HepG2 (cell line): Measurements from ENCODE around the gene MTX3. TPM values are rescaled to one million over a fixed set of nuclear protein-coding genes. Genes with fewer than 3 reads are reported as not detected.

ENCODE experiments used
- ATAC-seq: fragments of 200-7000 bp; cut with Tn5 transposase; 3 replicates; pipeline ENCODE4 v1.9.1; 2020; ENCODE audit warnings: mild to moderate bottlenecking, moderate library complexity
- BruUV-seq: library from RNA; stranded (reverse); fragments of 400-500 nt; replicated peaks from 2 replicates; lab custom pipeline; 2021; lab: Mats Ljungman, UMichigan
- CTCF ChIA-PET: fragments of 300-600 bp; formaldehyde crosslinking; extraction: SDS; loops from one replicate; lab custom pipeline; 2021; ENCODE audit warnings: low total read pairs, inconsistent platforms, low intra/inter-chr PET ratio; lab: Yijun Ruan, JAX
- POLR2A ChIA-PET: fragments of 350-600 bp; sonication (Branson Sonifier 250); formaldehyde crosslinking; loops from one replicate; lab custom pipeline; 2020; ENCODE audit warnings: antibody characterized with exemption, inconsistent platforms; lab: Yijun Ruan, JAX
- DNase-seq: peaks from one replicate; pipeline ENCODE4 v3.0.0-alpha.2; 2015; ENCODE audit warnings: low spot score
- FAIRE-seq: peaks from 3 replicates; lab custom pipeline; 2011; peaks lifted over from hg19 to GRCh38; lab: Jason Lieb, UNC
- H2AFZ ChIP-seq: one replicate; pipeline ENCODE4 v1.6.1; 2011; ENCODE audit warnings: low read length, inconsistent platforms
- H3K27ac ChIP-seq: fragments of 300-600 bp; 3 replicates; pipeline ENCODE4 v1.8.0; 2011; ENCODE audit warnings: mixed run types, mild to moderate bottlenecking, mixed read lengths, low read length, inconsistent platforms; ENCODE audit not compliant: insufficient read depth; ENCODE audit errors: extremely low read length
- H3K27me3 ChIP-seq, 2 experiments: fragments of 200-600 bp in 1 of 2; 2 replicates in 1 of 2; 3 replicates in 1 of 2; pipeline versions ENCODE4 v1.6.0 to v1.8.0; 2011; ENCODE audit warnings: low read length in 2 of 2, mild to moderate bottlenecking in 2 of 2, moderate library complexity in 2 of 2, inconsistent platforms in 1 of 2; ENCODE audit not compliant: insufficient read depth in 2 of 2, control insufficient read depth in 1 of 2
- H3K36me3 ChIP-seq, 2 experiments: fragments of 200-600 bp in 1 of 2; replicated peaks in 1 of 2; 2 replicates in 1 of 2; 3 replicates in 1 of 2; pipeline versions ENCODE4 v1.5.1 to v1.8.0; 2011; ENCODE audit warnings: low read length in 2 of 2, inconsistent platforms in 1 of 2; ENCODE audit not compliant: insufficient read depth in 2 of 2, control insufficient read depth in 1 of 2
- H3K4me1 ChIP-seq: 2 replicates; pipeline ENCODE4 v1.5.1; 2012; ENCODE audit warnings: low read length, inconsistent platforms; ENCODE audit not compliant: insufficient read depth
- H3K4me2 ChIP-seq: 2 replicates; pipeline ENCODE4 v1.6.0; 2011; ENCODE audit warnings: low read depth, low read length, inconsistent platforms
- H3K4me3 ChIP-seq, 3 experiments: fragments of 200-600 bp in 1 of 3; sonication (generic), shearing (Covaris generic) in 1 of 3; replicated peaks in 1 of 3; 2 replicates each; pipeline ENCODE4 v1.5.1; 2011 to 2016; ENCODE audit warnings: low read length in 3 of 3, inconsistent platforms in 2 of 3, low read depth in 2 of 3, mild to moderate bottlenecking in 2 of 3, control low read depth in 1 of 3, mixed read lengths in 1 of 3; ENCODE audit not compliant: insufficient read depth in 1 of 3
- H3K79me2 ChIP-seq: one replicate; pipeline ENCODE4 v1.6.1; 2011; ENCODE audit warnings: low read length, inconsistent platforms; ENCODE audit not compliant: insufficient read depth
- H3K9ac ChIP-seq: 2 replicates; pipeline ENCODE4 v1.6.0; 2011; ENCODE audit warnings: mild to moderate bottlenecking, low read depth, low read length, inconsistent platforms; ENCODE audit not compliant: insufficient read depth
- H3K9me3 ChIP-seq: 2 replicates; pipeline ENCODE4 v1.5.1; 2012; ENCODE audit warnings: mild to moderate bottlenecking, low read length
- H4K20me1 ChIP-seq: 2 replicates; pipeline ENCODE4 v1.6.0; 2011; ENCODE audit warnings: inconsistent platforms, mild to moderate bottlenecking, low read length, moderate library complexity; ENCODE audit not compliant: insufficient read depth
- FUBP1 ChIP-seq: sonication (generic); formaldehyde crosslinking; IDR thresholded peaks from 2 replicates; pipeline ENCODE4 v1.5.1; 2020; ENCODE audit warnings: missing genetic modification reagents, mild to moderate bottlenecking, borderline replicate concordance
- KLF16 ChIP-seq, 2 experiments: sonication (generic) in 1 of 2; formaldehyde crosslinking in 1 of 2; IDR thresholded peaks; 2 replicates each; pipeline versions ENCODE4 v1.6.1 to v1.8.0; 2016 to 2023; ENCODE audit warnings: missing genetic modification reagents in 2 of 2, missing compliant biosample characterization in 1 of 2
- MTF1 ChIP-seq: sonication (generic); formaldehyde crosslinking; IDR thresholded peaks from 2 replicates; pipeline ENCODE4 v1.5.0; 2020; ENCODE audit warnings: missing genetic modification reagents
- MXI1 ChIP-seq: IDR thresholded peaks from 3 replicates; pipeline ENCODE4 v1.6.1; 2012; ENCODE audit warnings: low read depth, low read length, inconsistent platforms, borderline replicate concordance
- NR1H2 ChIP-seq: sonication (generic); formaldehyde crosslinking; IDR thresholded peaks from 2 replicates; pipeline ENCODE4 v1.8.1; 2022; ENCODE audit warnings: low read depth, missing genetic modification reagents, borderline replicate concordance
- SRY ChIP-seq: sonication (generic); formaldehyde crosslinking; IDR thresholded peaks from 2 replicates; pipeline ENCODE4 v1.8.0; 2022; ENCODE audit warnings: mild to moderate bottlenecking, missing genetic modification reagents
- STAT5B ChIP-seq: sonication (generic); formaldehyde crosslinking; IDR thresholded peaks from 2 replicates; pipeline ENCODE4 v1.4.0; 2020; ENCODE audit warnings: missing genetic modification reagents
- TBL1XR1 ChIP-seq: fragments of 150-350 bp; IDR thresholded peaks from 2 replicates; pipeline ENCODE4 v1.6.1; 2014; ENCODE audit warnings: borderline replicate concordance, low read length; ENCODE audit not compliant: partially characterized antibody
- ZFY ChIP-seq: sonication (generic); formaldehyde crosslinking; IDR thresholded peaks from 2 replicates; pipeline ENCODE4 v1.4.0; 2020; ENCODE audit warnings: missing genetic modification reagents
- ZNF660 ChIP-seq: sonication (generic); formaldehyde crosslinking; IDR thresholded peaks from 2 replicates; pipeline ENCODE4 v1.5.1; 2020; ENCODE audit warnings: mild to moderate bottlenecking, low read depth, missing genetic modification reagents, borderline replicate concordance
- ZNF691 ChIP-seq: sonication (generic); formaldehyde crosslinking; IDR thresholded peaks from 2 replicates; pipeline ENCODE4 v1.4.0; 2020; ENCODE audit warnings: missing genetic modification reagents, low read depth, mild to moderate bottlenecking, borderline replicate concordance
- ZNF770 ChIP-seq: sonication (generic); formaldehyde crosslinking; IDR thresholded peaks from 2 replicates; pipeline ENCODE4 v1.5.0; 2020; ENCODE audit warnings: mild to moderate bottlenecking, missing genetic modification reagents
- ZNF775 ChIP-seq: sonication (generic); formaldehyde crosslinking; IDR thresholded peaks from 2 replicates; pipeline ENCODE4 v1.4.0; 2020; ENCODE audit warnings: missing genetic modification reagents, mild to moderate bottlenecking, moderate library complexity, borderline replicate concordance
- WGBS: methylation state at CpG from one replicate; pipeline ENCODE4 v1.1.6; 2017; ENCODE audit warnings: low lambda C conversion rate; 5-methylcytosine and 5-hydroxymethylcytosine counted together
- in situ Hi-C: cut with HindIII; loops from 2 replicates; pipeline ENCODE4 v1.10.0; 2017; ENCODE audit warnings: low pct_unique_long_range_greater_than_20kb; ENCODE audit not compliant: extremely low pct_ligation_motif_present
- intact Hi-C: fragments of 100-400 bp; cut with micrococcal nuclease; formaldehyde crosslinking; loops from one replicate; pipeline ENCODE4 v1.10.0; 2022; ENCODE audit not compliant: unreplicated experiment
- polyA plus RNA-seq, 8 experiments: library from polyadenylated mRNA; depleted of rRNA in 3 of 8; stranded (reverse) in 7 of 8; unstranded in 1 of 8; fragments of >200 nt; fragmentation: Illumina TruSeq in 4 of 8; extraction: Trizol in 4 of 8; gene quantifications; 2 replicates each; pipeline versions ENCODE4 v1.2.1 to v1.2.3, GENCODE V29; 2011 to 2016; ENCODE audit warnings: low read depth in 4 of 8, missing spikeins in 1 of 8, mixed read lengths in 1 of 8; ENCODE audit not compliant: insufficient read depth in 1 of 8
- total RNA-seq, 5 experiments: library from RNA; depleted of rRNA; stranded (reverse); fragments of >200 nt; fragmentation: Illumina TruSeq; extraction: Trizol; gene quantifications; 2 replicates each; pipeline ENCODE4 v1.2.3, GENCODE V29; 2016; ENCODE audit warnings: low read depth in 1 of 5

MTX3 gene
- total and polyA plus RNA-seq, 2 of the 13 experiments (the other 11 are each of a cell fraction or from before 2014, with no cell fraction given), result 9.9 to 16.7 TPM

- no peak for TF ChIP-seq ZNF770 (CRISPR knock-in tag)
- TF ChIP-seq MTF1 (CRISPR knock-in tag), result no peak
- TF ChIP-seq KLF16 (CRISPR knock-in tag; IDR thresholded peaks at IDR 0.05), result no peak
- TF ChIP-seq ZNF691 (CRISPR knock-in tag), result no peak
- no peak for TF ChIP-seq ZNF775
Observed at GRCh38 chr5:80039650-80040049, 48.6 kb upstream of the MTX3 start (continued).

GRCh38 chr5:80037366-80037765, 46.3 kb upstream of the MTX3 start:
- H3K27me3 ChIP-seq, result peaks cover 0 to 20% of the 10 kb centered on the region in 2 experiments; a peak in 2 of 5 replicates
- intact Hi-C loops (no loop called here), in situ Hi-C loops (no loop called here)
- H3K4me1 ChIP-seq, result no peaks in the 10 kb centered on the region
- H3K27ac ChIP-seq, result no peak overlapping the region
- no peaks in the 10 kb centered on the region for H3K9me3 ChIP-seq
- H3K79me2 ChIP-seq, result no peaks in the 10 kb centered on the region
- 44% methylated on average over 5 of the region's 5 CpGs for WGBS
- no peak overlapping the region for H3K4me2 ChIP-seq
- ATAC-seq, result no peak
- ChIA-PET POLR2A (no interaction called here), CTCF (no interaction called here)
- FAIRE-seq, result no peak
- TF ChIP-seq STAT5B (no peak), ZFY (CRISPR knock-in tag) (no peak), FUBP1 (CRISPR knock-in tag) (no peak), NR1H2 (CRISPR knock-in tag) (no peak), ZNF660 (CRISPR knock-in tag) (no peak), SRY (CRISPR knock-in tag) (no peak), TBL1XR1 (no peak), MXI1 (no peak)
- no peak overlapping the region for H3K9ac ChIP-seq
- no peak overlapping the region for H2AFZ ChIP-seq
- BruUV-seq, result no TSS peak
- H4K20me1 ChIP-seq, result no peaks in the 10 kb centered on the region
- no peak overlapping the region for H3K4me3 ChIP-seq
- H3K36me3 ChIP-seq, result no peaks in the 10 kb centered on the region
- no peak for DNase-seq
